Measurements from ENCODE around the gene CCL2. TPM values are rescaled to one million over a fixed set of nuclear protein-coding genes. Genes with fewer than 3 reads are reported as not detected.

The CCL2 gene
- total RNA-seq, 2 donors from 2014 or later, result 4.6 to 13.0 TPM

GRCh38 chr17:34235389-34236028, 19.6 kb upstream of the CCL2 start:
- intact Hi-C loops (cut with DNase I, micrococcal nuclease), result no loop called here
- peak in 1 of 2 donors; percentile 49 for DNase-seq
- peak; percentile 51 for ATAC-seq

GRCh38 chr17:34236281-34236892, 18.7 kb upstream of the CCL2 start:
- no peak for DNase-seq
- intact Hi-C loops (cut with DNase I, micrococcal nuclease), result no loop called here
- no peak for ATAC-seq

GRCh38 chr17:34237458-34237857, 17.6 kb upstream of the CCL2 start:
- intact Hi-C loops (cut with DNase I, micrococcal nuclease), result no loop called here
- ATAC-seq (no peak), DNase-seq (no peak)

GRCh38 chr17:34241062-34241461, 14.0 kb upstream of the CCL2 start:
- intact Hi-C loops (cut with DNase I, micrococcal nuclease), result no loop called here
- ATAC-seq (no peak), DNase-seq (peak in 1 of 2 donors; percentile 23)

GRCh38 chr17:34242587-34243363, 12.3 kb upstream of the CCL2 start:
- DNase-seq (no peak), ATAC-seq (no peak)
- intact Hi-C loops (cut with DNase I, micrococcal nuclease), result no loop called here

GRCh38 chr17:34243364-34244320, 11.4 kb upstream of the CCL2 start:
- DNase-seq (no peak), ATAC-seq (no peak)
- intact Hi-C loops (cut with DNase I, micrococcal nuclease), result no loop called here

GRCh38 chr17:34245351-34245905, 9.7 kb upstream of the CCL2 start:
- intact Hi-C loops (cut with DNase I, micrococcal nuclease), result no loop called here
- ATAC-seq, result no peak
- no peak for DNase-seq

GRCh38 chr17:34246446-34246845, 8.6 kb upstream of the CCL2 start:
- ATAC-seq, result no peak
- DNase-seq, result no peak

GRCh38 chr17:34246881-34247280, 8.2 kb upstream of the CCL2 start:
- intact Hi-C loops (cut with DNase I, micrococcal nuclease), result no loop called here
- no peak for DNase-seq
- ATAC-seq, result no peak

More at GRCh38 chr17:34246446-34246845, 8.6 kb upstream of the CCL2 start:
- intact Hi-C loops (cut with DNase I, micrococcal nuclease), result no loop called here

GRCh38 chr17:34248511-34249024, 6.5 kb upstream of the CCL2 start:
- no peak for ATAC-seq
- no peak for DNase-seq
- intact Hi-C loops (cut with DNase I, micrococcal nuclease), result no loop called here

- intact Hi-C loops (cut with DNase I, micrococcal nuclease), result no loop called here
- no peak for DNase-seq
- no peak for ATAC-seq
These were observed 6.0 kb upstream of the CCL2 start for GRCh38 chr17:34249061-34249460.

GRCh38 chr17:34249478-34249877, 5.6 kb upstream of the CCL2 start:
- intact Hi-C loops (cut with DNase I, micrococcal nuclease), result no loop called here
- ATAC-seq, result no peak
- no peak for DNase-seq

GRCh38 chr17:34251186-34251585, 3.9 kb upstream of the CCL2 start:
- DNase-seq (no peak), ATAC-seq (no peak)
- intact Hi-C loops (cut with DNase I, micrococcal nuclease), result no loop called here

GRCh38 chr17:34252095-34252443, 3.0 kb upstream of the CCL2 start:
- DNase-seq, result no peak
- peak; percentile 9 for ATAC-seq
- intact Hi-C loops (cut with DNase I, micrococcal nuclease), result no loop called here

- intact Hi-C loops (cut with DNase I, micrococcal nuclease), result no loop called here
- peak; percentile 75 to 80 for DNase-seq
- peak; percentile 26 for ATAC-seq
These were observed 2.5 kb upstream of the CCL2 start for GRCh38 chr17:34252444-34253138.

- ATAC-seq (no peak), DNase-seq (no peak)
- intact Hi-C loops (cut with DNase I, micrococcal nuclease), result no loop called here
These were observed 2.0 kb upstream of the CCL2 start for GRCh38 chr17:34253139-34253525.

GRCh38 chr17:34254146-34254545, 939 bp upstream of the CCL2 start:
- no peak for DNase-seq
- intact Hi-C loops (cut with DNase I, micrococcal nuclease), result no loop called here
- no peak for ATAC-seq

- intact Hi-C loops (cut with DNase I, micrococcal nuclease), result no loop called here
- no peak for ATAC-seq
- DNase-seq, result no peak
These were observed 272 bp downstream of the CCL2 start for GRCh38 chr17:34255381-34255732.
